Suprapubic skin (tissue), 4 donors: ENCODE data around the gene EVL.

Experiments used
- CTCF ChIP-seq, 2 donors: fragments of 200-600 bp in 1 of 2; fragments of 450-650 bp in 1 of 2; sonication (generic) in 1 of 2; IDR thresholded peaks; one replicate each; pipeline ENCODE4 v1.5.1; 2016 to 2019; ENCODE audit warnings: antibody characterized with exemption in 2 of 2, mild to moderate bottlenecking in 1 of 2, moderate library complexity in 1 of 2
- POLR2A ChIP-seq, 2 donors: fragments of 450-650 bp; IDR thresholded peaks; one replicate each; pipeline ENCODE4 v1.6.1; 2017; ENCODE audit warnings: antibody characterized with exemption in 2 of 2, mild to moderate bottlenecking in 2 of 2, moderate library complexity in 2 of 2
- POLR2AphosphoS5 ChIP-seq, 3 donors: sonication (generic); formaldehyde crosslinking; IDR thresholded peaks; one replicate each; pipeline ENCODE4 v1.6.1; 2017; ENCODE audit warnings: antibody characterized with exemption in 3 of 3

DNA sequence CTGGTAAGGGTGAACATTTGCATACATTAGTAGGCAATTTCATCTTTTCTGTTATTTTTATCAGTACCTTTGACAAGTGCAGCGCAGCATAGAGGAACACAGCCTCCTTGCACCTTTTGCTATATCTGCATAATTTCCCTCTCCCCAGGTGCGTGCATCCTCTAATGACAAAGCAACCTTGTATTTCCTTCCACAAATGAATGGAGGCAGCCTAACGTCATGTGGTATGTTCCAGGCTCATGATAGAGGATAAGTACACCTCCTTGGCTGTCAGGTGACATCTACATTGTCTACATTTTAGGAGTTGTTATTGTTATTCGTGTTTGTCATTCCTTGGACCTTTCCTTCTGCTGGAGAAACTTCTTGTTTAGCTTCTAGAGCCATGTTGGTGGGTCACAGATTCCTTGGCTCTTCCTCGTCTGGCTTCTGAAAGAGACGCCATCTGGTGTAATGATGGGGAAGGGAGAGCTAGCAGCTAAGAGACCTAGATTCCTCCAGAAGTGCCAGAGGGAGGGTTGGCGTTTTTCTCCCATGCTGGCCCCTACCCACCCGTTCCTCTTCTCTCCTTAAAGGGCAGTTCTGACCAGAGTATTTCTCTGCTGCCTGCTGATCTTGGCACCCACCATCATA, 37.0 kb downstream of the EVL start:
- TF ChIP-seq CTCF (IDR thresholded peaks at IDR 0.05), result no peak
- no peak for TF ChIP-seq POLR2AphosphoS5 (IDR thresholded peaks at IDR 0.05)
- no peak for TF ChIP-seq POLR2A (IDR thresholded peaks at IDR 0.05)
